GM12878 (cell line): ENCODE results near the gene MPZL3. TPM values are rescaled to one million over a fixed set of nuclear protein-coding genes. Genes with fewer than 3 reads are reported as not detected.

ENCODE experiments used
- ATAC-seq: fragments of 200-7000 bp; cut with Tn5 transposase; 3 replicates; pipeline ENCODE4 v1.9.1; 2020; ENCODE audit warnings: mild to moderate bottlenecking, moderate library complexity
- BruUV-seq: library from RNA; stranded (reverse); fragments of 400-500 nt; replicated peaks from 2 replicates; lab custom pipeline; 2021; lab: Mats Ljungman, UMichigan
- CTCF ChIA-PET: fragments of 300-600 bp; sonication (Branson Sonifier 250); formaldehyde crosslinking; extraction: SDS; loops from one replicate; lab custom pipeline; 2021; ENCODE audit warnings: inconsistent platforms; lab: Yijun Ruan, JAX
- POLR2A ChIA-PET: fragments of 350-600 bp; formaldehyde crosslinking; extraction: SDS; loops from one replicate; lab custom pipeline; 2021; ENCODE audit warnings: inconsistent platforms; lab: Charles Lee
- RAD21 ChIA-PET: fragments of 300-600 bp; sonication (Branson Sonifier 250); formaldehyde crosslinking; loops from one replicate; lab custom pipeline; 2023; ENCODE audit warnings: antibody characterized with exemption; ENCODE audit not compliant: unreplicated experiment; lab: Charles Lee
- SMC1A ChIA-PET: fragments of 300-600 bp; sonication (Branson Sonifier 250); formaldehyde crosslinking; loops from one replicate; lab custom pipeline; 2023; ENCODE audit not compliant: unreplicated experiment, uncharacterized antibody; lab: Charles Lee
- DNase-seq: peaks from one replicate; pipeline ENCODE4 v3.0.0-alpha.2; 2011; ENCODE audit warnings: low read depth, low spot score
- FAIRE-seq: peaks from 3 replicates; lab custom pipeline; 2011; peaks lifted over from hg19 to GRCh38; lab: Jason Lieb, UNC
- H2AFZ ChIP-seq: 2 replicates; pipeline ENCODE4 v1.6.0; 2011; ENCODE audit warnings: low read depth, low read length, control low read depth; ENCODE audit not compliant: control insufficient read depth
- H3K27ac ChIP-seq: 2 replicates; pipeline ENCODE4 v1.5.1; 2011; ENCODE audit warnings: control low read depth; ENCODE audit not compliant: control insufficient read depth, insufficient read depth
- H3K27me3 ChIP-seq, 2 experiments: replicated peaks in 1 of 2; 2 replicates each; pipeline versions ENCODE4 v1.6.0 to v1.6.1; 2011; ENCODE audit warnings: low read length in 1 of 2; ENCODE audit not compliant: control insufficient read depth in 2 of 2, insufficient read depth in 2 of 2
- H3K36me3 ChIP-seq, 2 experiments: 2 replicates each; pipeline ENCODE4 v1.5.1; 2011; ENCODE audit warnings: low read length in 1 of 2; ENCODE audit not compliant: control insufficient read depth in 2 of 2, insufficient read depth in 2 of 2
- H3K4me1 ChIP-seq: 2 replicates; pipeline ENCODE4 v1.6.1; 2011; ENCODE audit warnings: mild to moderate bottlenecking, low read length, moderate library complexity, mixed read lengths; ENCODE audit not compliant: control insufficient read depth, insufficient read depth
- H3K4me2 ChIP-seq: 2 replicates; pipeline ENCODE4 v1.6.0; 2011; ENCODE audit warnings: control low read depth; ENCODE audit not compliant: control insufficient read depth, insufficient read depth
- H3K4me3 ChIP-seq: fragments of 200-600 bp; sonication (generic); 2 replicates; pipeline ENCODE4 v1.5.1; 2016
- H3K79me2 ChIP-seq: 2 replicates; pipeline ENCODE4 v1.6.0; 2011; ENCODE audit warnings: low read length; ENCODE audit not compliant: control insufficient read depth, insufficient read depth
- H3K9ac ChIP-seq: 2 replicates; pipeline ENCODE4 v1.8.0; 2011; ENCODE audit warnings: low read length, control low read depth, mixed read lengths; ENCODE audit not compliant: control insufficient read depth, insufficient read depth
- H3K9me3 ChIP-seq: replicated peaks from 3 replicates; pipeline ENCODE4 v1.5.1; 2011; ENCODE audit warnings: mild to moderate bottlenecking, low read length; ENCODE audit not compliant: control insufficient read depth, insufficient read depth
- H4K20me1 ChIP-seq: 2 replicates; pipeline ENCODE4 v1.6.0; 2011; ENCODE audit not compliant: control insufficient read depth, insufficient read depth
- ATF2 ChIP-seq: IDR thresholded peaks from 2 replicates; pipeline ENCODE4 v1.6.1; 2012; ENCODE audit warnings: low read length, inconsistent platforms
- IKZF1 ChIP-seq: fragments of 450-650 bp; conservative IDR thresholded peaks from 2 replicates; pipeline ENCODE4 v1.6.1; 2017; ENCODE audit warnings: antibody characterized with exemption, mild to moderate bottlenecking
- MLLT1 ChIP-seq: fragments of 450-650 bp; IDR thresholded peaks from 2 replicates; pipeline ENCODE4 v1.6.1; 2016; ENCODE audit warnings: mild to moderate bottlenecking
- NFYA ChIP-seq: IDR thresholded peaks from 2 replicates; pipeline ENCODE4 v1.6.1; 2011; ENCODE audit warnings: low read depth, mild to moderate bottlenecking, low read length, improper control_type of control experiment, borderline replicate concordance
- POLR2A ChIP-seq: IDR thresholded peaks from 2 replicates; pipeline ENCODE4 v1.6.1; 2011; ENCODE audit warnings: low read depth, mild to moderate bottlenecking, low read length
- POLR2AphosphoS2 ChIP-seq: IDR thresholded peaks from 2 replicates; pipeline ENCODE4 v1.6.1; 2011; ENCODE audit warnings: low read depth, mild to moderate bottlenecking, low read length, improper control_type of control experiment, moderate library complexity
- RCOR1 ChIP-seq: conservative IDR thresholded peaks from 2 replicates; pipeline ENCODE4 v1.6.1; 2012; ENCODE audit warnings: low read depth, low read length, improper control_type of control experiment
- STAT3 ChIP-seq: IDR thresholded peaks from 2 replicates; pipeline ENCODE4 v1.6.1; 2011; ENCODE audit warnings: low read depth, low read length, improper control_type of control experiment
- SUZ12 ChIP-seq: fragments of 200-600 bp; sonication (generic); IDR thresholded peaks from one replicate; pipeline ENCODE4 v1.6.1; 2018; ENCODE audit warnings: antibody characterized with exemption, mild to moderate bottlenecking; ENCODE audit not compliant: unreplicated experiment
- WRNIP1 ChIP-seq: IDR thresholded peaks from 2 replicates; pipeline ENCODE4 v1.6.1; 2011; ENCODE audit warnings: low read depth, low read length, improper control_type of control experiment, borderline replicate concordance
- ZNF687 ChIP-seq: fragments of 450-650 bp; IDR thresholded peaks from 2 replicates; pipeline ENCODE4 v1.6.1; 2017; ENCODE audit warnings: mild to moderate bottlenecking, moderate library complexity
- WGBS: methylation state at CpG from one replicate; pipeline ENCODE4 v1.1.6; 2016; ENCODE audit warnings: low lambda C conversion rate; ENCODE audit not compliant: insufficient replicate concordance, insufficient coverage; ENCODE audit errors: missing lambda C conversion rate; 5-methylcytosine and 5-hydroxymethylcytosine counted together
- in situ Hi-C: fragments of 300-500 bp; cut with MboI; formaldehyde crosslinking; loops from 9 replicates; pipeline ENCODE4 v1.14.3; 2018; ENCODE audit warnings: mixed read lengths
- intact Hi-C: fragments of 100-400 bp; cut with micrococcal nuclease; formaldehyde crosslinking; loops from one replicate; pipeline ENCODE4 v1.14.2; 2022; ENCODE audit not compliant: unreplicated experiment
- polyA plus RNA-seq, 11 experiments: library from polyadenylated mRNA; depleted of rRNA in 4 of 11; unstranded in 6 of 11; stranded (reverse) in 5 of 11; fragments of >200 nt; fragmentation: Nextera tagmentation in 4 of 11; fragmentation: Illumina TruSeq in 1 of 11; extraction: Ambion mirVana in 4 of 11; extraction: Trizol in 1 of 11; gene quantifications; 1 replicate in 1 of 11; 2 replicates in 10 of 11; pipeline versions ENCODE4 v1.2.1 to v1.2.3, GENCODE V29; 2011 to 2016; ENCODE audit warnings: inconsistent platforms in 2 of 11, missing spikeins in 2 of 11, low read depth in 1 of 11
- total RNA-seq, 4 experiments: library from RNA; depleted of rRNA in 3 of 4; stranded (reverse); fragments of >200 nt in 3 of 4; fragmentation: Illumina TruSeq in 1 of 4; extraction: Trizol in 1 of 4; gene quantifications; 2 replicates each; pipeline versions ENCODE4 v1.2.1 to v1.2.3, GENCODE V29; 2013 to 2021

The MPZL3 gene
- total and polyA plus RNA-seq, 10 of the 15 experiments (the other 5 are each of a cell fraction or from before 2014, with no cell fraction given): 2.1 to 7.5 (median 6.2) TPM

GRCh38 chr11:118274186-118274585 is 22.0 kb upstream of the MPZL3 start:
- CTCF ChIA-PET: no interaction called here
- H2AFZ ChIP-seq: no peak overlapping the region

More at GRCh38 chr11:118274186-118274585, 22.0 kb upstream of the MPZL3 start:
- Histone ChIP-seq H3K79me2 (no peaks in the 10 kb centered on the region), H3K9me3 (no peaks in the 10 kb centered on the region), H3K4me1 (peaks cover 4% of the 10 kb centered on the region; the same call in 1 of the 2 replicates), H3K36me3 (no peaks in the 10 kb centered on the region), H3K4me3 (no peak overlapping the region), H3K27ac (no peak overlapping the region), H3K27me3 (no peaks in the 10 kb centered on the region), H3K9ac (no peak overlapping the region), H3K4me2 (no peak overlapping the region), H4K20me1 (no peaks in the 10 kb centered on the region)
- TF ChIP-seq POLR2A: no peak
- TF ChIP-seq POLR2AphosphoS2: no peak
- TF ChIP-seq RCOR1: no peak
- TF ChIP-seq MLLT1: no peak
- TF ChIP-seq ZNF687: no peak
- no peak for TF ChIP-seq NFYA
- no peak for TF ChIP-seq ATF2
- TF ChIP-seq IKZF1: no peak
- no peak for TF ChIP-seq STAT3
- TF ChIP-seq WRNIP1: no peak
- TF ChIP-seq SUZ12: no peak
- ChIA-PET SMC1A (no interaction called here), POLR2A (no interaction called here), RAD21 (no interaction called here)
- no peak for FAIRE-seq
- in situ Hi-C loops (no loop called here), intact Hi-C loops (no loop called here)
- no TSS peak for BruUV-seq
- WGBS: 87% methylated on average over 2 of the region's 2 CpGs
- DNase-seq: no peak
- ATAC-seq: no peak
